GM21619 (cell line): ENCODE data around the gene ZP1.

Experiments
- ATAC-seq: cut with Tn5 transposase; IDR thresholded peaks from one replicate; pipeline ENCODE4 v1.9.1; 2021; ENCODE audit not compliant: unreplicated experiment

Gene ZP1

DNA sequence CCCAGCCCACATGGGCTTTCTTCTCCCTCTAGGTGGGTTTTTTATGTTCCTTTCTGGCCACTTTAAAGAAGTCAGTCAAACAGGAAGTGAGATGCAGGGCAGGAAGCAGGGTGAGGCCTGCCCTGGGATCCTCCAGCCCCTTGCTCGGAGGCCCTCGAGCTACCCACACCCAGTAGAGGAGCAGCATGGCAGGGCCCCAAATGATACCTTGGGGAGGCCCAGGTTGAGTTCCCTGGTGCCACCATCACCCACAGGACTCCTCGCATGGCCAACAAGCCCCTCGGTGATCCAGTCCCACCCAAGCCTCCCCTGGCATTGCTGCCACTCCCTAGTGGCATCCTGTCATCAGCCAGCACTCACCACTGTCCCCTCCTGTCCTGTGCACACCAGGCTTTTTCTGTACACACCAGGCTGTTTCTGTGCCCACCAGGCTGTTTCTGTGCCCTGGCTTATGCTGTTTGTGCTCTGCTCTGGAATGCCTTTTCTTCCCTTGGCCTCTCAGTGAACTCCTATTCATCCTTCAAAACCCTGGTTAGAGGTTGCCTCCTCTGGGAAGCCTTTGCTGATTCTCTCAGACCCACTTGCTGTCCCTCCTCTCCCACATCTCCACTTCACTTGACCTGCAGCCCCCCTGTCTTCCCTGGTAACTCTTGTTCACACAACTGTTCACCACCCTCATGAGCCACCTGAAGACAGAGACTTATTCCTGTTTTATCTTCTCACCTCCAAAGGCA lies 8.4 kb upstream of the ZP1 start:
- no peak for ATAC-seq

DNA sequence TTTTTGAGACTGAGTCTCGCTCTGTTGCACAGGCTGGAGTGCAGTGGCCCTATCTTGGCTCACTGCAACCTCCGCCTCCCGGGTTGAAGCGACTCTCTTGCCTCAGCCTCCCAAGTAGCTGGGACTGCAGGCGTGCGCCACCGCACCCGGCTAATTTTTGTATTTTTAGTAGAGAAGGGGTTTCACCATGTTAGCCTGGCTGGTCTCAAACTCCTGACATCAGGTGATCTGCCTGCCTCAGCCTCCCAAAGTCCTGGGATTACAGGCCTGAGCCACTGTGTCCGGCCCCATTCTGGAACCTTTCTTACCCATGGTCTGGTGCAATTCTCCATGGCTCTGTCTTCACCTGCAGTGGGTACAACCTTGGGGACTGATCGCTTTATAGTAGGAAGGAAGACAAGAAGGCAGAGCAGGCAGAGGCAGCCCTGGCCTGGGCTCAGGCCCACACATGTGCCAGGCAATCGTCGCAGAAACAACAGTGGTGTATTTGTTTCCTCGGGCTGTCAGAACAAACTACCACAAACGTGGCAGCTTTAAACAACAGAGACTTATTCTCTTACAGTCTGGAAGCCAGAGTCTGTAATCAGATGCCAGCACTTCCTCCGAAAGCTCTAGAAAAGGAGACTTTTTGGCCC lies 7.6 kb upstream of the ZP1 start:
- ATAC-seq = no peak

GRCh38 chr11:60860943-60861342 lies 6.4 kb upstream of the ZP1 start:
- ATAC-seq = no peak

- ATAC-seq = no peak
Measured at GRCh38 chr11:60862171-60862570, 5.2 kb upstream of the ZP1 start.

DNA sequence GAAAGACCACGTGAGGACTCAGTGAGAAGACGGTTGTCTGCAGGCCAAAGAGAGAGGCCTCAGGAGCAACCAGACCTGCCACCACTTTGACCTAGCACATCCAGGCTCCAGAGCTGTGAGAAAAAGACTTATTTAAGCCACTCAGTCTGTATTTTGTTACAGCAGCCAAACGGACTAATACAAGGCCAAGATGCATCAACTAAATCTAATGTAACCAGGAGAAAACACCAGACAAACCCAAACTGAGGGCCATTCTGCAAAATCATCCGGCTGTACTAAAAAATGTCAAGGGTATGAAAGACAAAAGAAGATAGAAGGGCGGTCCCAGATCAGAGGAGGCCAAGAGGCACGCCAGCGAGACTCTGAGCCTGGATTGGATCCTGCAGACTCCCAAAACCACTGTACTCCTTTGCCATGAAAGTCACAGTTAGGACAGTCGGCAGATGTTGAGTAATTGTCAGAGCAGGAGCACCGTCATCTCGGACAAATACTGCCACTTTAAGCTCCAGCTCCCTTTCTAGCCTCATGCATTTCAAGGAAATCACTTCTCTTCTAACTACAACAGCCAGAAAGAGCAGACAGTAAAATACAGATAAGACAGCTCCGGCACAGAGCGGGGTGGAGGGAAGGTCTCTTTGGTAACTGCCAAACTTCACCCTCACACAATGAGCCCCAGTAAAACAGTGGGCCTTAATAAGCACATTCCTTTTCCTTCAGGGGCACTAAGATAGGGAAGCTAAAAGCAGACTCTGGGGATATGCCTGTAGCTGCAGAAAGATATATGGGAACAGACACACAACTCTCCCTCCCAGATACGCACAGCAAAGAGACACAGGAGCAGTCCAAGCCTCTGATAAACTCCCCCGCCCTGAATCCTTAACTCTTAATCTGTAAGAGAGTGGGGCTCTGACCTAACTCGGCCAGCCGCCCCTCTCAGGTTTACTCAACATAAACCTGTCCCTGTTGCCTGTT lies 3.5 kb upstream of the ZP1 start:
- ATAC-seq = no peak

DNA sequence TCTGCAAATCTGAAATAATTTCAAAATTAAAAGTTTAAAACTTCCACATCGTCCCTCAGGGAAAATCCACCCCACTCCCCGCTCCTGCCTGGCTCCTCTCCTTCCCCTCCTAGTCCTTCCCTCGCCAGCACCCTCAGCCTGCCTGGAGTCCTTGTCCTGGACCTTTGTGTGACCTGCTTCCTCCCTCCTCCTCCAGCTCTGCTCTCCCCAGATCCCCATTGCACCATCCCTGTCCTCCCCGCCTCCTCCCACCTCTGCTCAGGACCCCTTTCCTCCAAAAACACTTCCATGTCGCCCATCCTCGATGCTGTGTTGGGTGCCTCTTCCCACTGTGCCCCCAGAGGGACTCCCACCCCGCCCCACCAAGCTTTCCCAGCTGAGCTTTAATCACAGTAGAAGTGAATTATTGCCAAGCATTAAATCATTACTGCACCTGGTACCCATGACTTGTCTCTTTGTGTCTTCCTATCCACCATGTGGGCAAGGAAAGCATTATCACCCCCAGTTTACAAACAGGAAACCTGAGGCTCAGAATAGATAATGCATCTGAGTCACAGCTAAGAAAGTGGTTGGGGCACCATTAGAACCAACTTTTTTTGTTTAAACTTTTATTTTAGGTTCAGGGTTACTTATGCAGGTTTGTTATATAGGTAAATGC lies 2.4 kb upstream of the ZP1 start:
- ATAC-seq = no peak

DNA sequence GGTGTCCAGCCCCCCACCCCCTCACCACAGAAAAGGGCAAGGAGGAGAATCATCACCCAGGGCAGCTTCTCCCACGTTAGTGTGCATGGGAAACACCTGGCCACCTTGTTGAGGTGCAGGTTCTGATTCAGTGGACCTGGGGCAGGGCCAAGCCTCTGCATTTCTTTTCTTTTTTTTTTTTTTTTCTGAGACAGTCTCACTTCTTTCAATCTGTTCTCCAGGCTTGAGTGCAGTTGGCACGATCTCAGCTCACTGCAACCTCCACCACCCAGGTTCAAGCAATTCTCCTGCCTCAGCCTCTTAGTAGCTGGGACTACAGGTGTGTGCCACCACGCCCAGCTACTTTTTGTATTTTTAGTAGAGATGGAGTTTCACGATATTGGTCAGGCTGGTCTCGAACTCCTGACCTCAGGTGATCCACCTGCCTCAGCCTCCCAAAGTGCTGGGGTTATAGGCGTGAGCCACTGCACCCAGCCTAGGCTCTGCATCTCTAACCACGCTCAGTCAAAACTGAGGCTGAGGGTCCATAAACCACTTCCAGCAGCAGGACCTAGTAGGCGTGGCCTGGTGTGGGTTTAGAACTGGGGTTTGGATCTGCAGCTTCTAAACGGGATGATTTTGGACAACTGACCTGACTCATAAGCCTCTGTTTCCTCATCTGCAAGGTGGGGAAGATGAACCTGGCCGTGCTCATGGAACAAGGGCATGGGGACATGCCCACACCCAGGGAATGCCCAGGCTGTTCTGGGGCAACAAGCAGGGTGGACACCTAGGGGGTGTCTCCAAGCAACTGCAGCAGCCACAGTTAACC lies 734 bp downstream of the ZP1 start:
- no peak for ATAC-seq

GRCh38 chr11:60868682-60869450 lies 1.5 kb downstream of the ZP1 start:
- ATAC-seq = no peak

DNA sequence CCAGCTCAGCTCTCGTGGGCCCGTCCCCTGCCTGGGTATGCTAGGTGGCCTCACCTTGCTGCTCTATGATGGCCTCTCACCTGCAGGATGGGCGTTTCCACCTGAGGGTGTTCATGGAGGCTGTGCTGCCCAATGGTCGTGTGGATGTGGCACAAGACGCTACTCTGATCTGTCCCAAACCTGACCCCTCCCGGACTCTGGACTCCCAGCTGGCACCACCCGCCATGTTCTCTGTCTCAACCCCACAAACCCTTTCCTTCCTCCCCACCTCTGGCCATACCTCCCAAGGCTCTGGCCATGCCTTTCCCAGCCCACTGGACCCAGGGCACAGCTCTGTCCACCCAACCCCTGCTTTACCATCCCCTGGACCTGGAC lies 2.1 kb downstream of the ZP1 start:
- ATAC-seq = no peak

DNA sequence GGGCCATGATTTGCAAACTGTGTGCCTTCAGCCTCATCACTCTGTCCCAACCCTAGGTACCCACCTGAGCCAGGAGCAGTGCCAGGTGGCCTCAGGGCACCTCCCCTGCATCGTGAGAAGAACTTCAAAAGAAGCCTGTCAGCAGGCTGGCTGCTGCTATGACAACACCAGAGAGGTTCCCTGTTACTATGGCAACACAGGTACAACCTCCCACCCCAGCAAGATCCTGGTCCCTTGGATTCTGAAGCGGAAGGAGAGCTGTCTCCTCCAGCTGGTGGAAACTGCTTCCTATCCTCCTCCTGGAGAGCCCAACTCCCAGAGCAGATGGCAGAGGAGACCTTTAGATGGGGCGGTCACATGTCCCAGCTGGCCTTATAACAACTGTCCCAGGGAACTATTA lies 2.9 kb downstream of the ZP1 start:
- no peak for ATAC-seq

GRCh38 chr11:60870733-60871377 lies 3.5 kb downstream of the ZP1 start:
- no peak for ATAC-seq

DNA sequence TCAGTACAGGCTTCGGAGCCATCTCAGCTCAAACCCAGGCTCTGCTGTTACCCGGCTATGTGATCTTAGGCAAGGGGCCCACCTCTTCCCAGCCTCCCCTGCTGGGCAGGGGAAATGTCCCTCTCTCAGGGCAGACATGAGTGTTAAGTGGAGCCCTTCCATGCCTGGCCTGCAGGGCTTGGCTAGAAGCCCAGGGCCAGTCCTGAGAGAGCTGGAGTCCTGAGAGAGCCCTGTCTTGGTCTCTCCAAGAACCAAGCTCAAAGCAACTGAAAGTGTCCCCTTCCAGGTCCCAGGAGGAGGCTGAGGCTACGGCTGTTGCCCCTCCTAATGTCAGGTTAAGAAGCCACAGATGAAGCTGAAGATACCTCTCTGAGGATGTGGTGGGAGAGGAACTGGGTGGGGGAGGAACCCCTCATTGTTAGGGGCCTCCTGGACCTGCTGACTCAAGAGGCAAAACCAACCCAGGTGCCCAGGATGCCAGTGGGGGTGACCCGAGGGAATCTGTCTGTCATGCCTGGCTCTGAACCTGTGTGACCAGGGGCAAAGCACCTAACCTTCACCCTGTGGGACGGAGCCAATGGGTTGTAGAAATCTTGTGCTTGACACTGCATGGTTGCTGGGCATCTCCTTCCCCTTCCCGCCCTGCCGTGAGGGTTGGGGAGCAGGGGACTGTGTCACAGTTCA lies 4.2 kb downstream of the ZP1 start:
- no peak for ATAC-seq

- no peak for ATAC-seq
Measured at GRCh38 chr11:60872124-60872960, 5.0 kb downstream of the ZP1 start.

DNA sequence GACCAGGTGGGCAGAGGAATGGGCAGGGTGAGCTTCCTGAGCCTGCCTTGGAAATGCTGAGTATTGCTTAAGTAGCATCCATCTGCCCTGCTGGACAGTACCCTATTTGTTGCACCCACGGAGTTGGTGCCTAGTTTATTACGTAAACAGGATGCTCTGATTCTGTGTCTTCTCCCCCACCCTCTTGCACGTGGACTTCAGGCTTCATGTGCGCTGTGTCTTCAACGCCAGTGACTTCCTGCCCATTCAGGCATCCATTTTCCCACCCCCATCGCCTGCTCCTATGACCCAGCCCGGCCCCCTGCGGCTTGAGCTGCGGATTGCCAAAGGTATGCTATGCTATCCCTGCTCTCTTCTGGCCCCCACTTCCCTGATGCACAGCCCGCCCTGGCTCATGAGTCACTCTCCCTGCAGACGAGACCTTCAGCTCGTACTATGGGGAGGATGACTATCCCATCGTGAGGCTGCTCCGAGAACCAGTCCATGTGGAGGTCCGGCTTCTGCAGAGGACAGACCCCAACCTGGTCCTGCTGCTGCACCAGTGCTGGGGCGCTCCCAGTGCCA lies 5.7 kb downstream of the ZP1 start:
- no peak for ATAC-seq

GRCh38 chr11:60873533-60873932 lies 6.2 kb downstream of the ZP1 start:
- ATAC-seq = no peak

GRCh38 chr11:60874421-60875365 lies 7.4 kb downstream of the ZP1 start:
- no peak for ATAC-seq
